Effector memory CD8-positive, alpha-beta T cell (primary cell): ENCODE data around the gene NR2F2.

Source experiments
- ATAC-seq: fragments of 150-1000 bp; cut with Tn5 transposase; replicated peaks from 2 replicates; pipeline ENCODE4 v1.10.0; 2021; ENCODE audit warnings: mild to moderate bottlenecking, moderate library complexity
- DNase-seq, 3 experiments: peaks; one replicate each; pipeline ENCODE4 v3.0.0; 2021
- H3K27ac Mint-ChIP-seq, 2 donors: one replicate each; pipeline ENCODE4 v1.8.0; 2022; ENCODE audit warnings: mild to moderate bottlenecking in 2 of 2, mixed read lengths in 2 of 2, moderate library complexity in 2 of 2
- H3K27me3 Mint-ChIP-seq, 2 donors: one replicate each; pipeline ENCODE4 v1.8.0; 2022; ENCODE audit warnings: mixed read lengths in 2 of 2
- H3K36me3 Mint-ChIP-seq: one replicate; pipeline ENCODE4 v1.8.0; 2022; ENCODE audit warnings: mild to moderate bottlenecking, moderate library complexity, mixed read lengths; ENCODE audit not compliant: insufficient read depth
- H3K4me1 Mint-ChIP-seq, 2 donors: one replicate each; pipeline ENCODE4 v1.8.0; 2022; ENCODE audit warnings: low read depth in 2 of 2, mixed read lengths in 2 of 2
- H3K4me3 Mint-ChIP-seq, 2 donors: one replicate each; pipeline ENCODE4 v1.8.0; 2022; ENCODE audit warnings: mild to moderate bottlenecking in 2 of 2, mixed read lengths in 2 of 2, moderate library complexity in 2 of 2
- H3K9me3 Mint-ChIP-seq, 2 donors: one replicate each; pipeline ENCODE4 v1.8.0; 2022; ENCODE audit warnings: mixed read lengths in 2 of 2

The NR2F2 gene

DNA sequence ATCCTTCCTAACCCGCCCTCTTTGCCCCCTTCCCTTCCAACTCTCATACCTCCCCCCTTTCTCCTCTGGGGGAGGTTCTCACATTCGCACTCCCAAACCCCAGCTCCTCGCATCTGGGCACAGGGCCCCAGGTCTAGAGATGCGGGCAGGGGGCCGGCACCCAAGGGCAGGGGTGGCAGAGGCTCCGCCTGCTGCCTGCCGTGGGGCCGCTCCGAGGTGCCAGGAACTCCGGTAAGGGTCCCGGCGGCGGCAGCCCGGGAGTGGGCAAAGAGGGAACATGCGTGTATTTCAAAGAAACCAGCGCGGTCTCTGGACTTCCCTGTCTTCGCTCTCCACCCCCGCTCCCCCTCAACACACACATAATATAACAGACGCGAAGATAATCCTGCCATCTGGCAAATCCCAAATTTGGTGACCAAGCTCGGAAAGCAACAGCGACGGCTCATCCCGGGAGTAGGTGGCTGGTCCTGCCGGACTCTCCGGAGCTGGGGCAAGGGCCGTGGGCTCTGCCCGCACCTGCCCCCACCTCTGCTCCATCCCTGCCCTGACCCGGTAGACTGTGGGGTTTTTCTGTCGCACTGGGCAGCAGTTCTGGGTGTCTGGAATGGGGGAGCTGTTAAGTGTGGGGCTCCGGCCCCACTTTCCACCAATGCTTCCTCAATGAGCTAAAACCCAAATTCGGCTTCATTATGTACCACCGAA lies 31.0 kb downstream of the NR2F2 start:
- Mint-ChIP-seq H3K27ac (no peak overlapping the region), H3K4me1 (peaks cover 11 to 17% of the 10 kb centered on the region in 2 donors), H3K27me3 (peaks cover 60 to 67% of the 10 kb centered on the region in 2 donors), H3K36me3 (peaks cover 29% of the 10 kb centered on the region), H3K4me3 (no peak overlapping the region), H3K9me3 (peaks cover 2 to 7% of the 10 kb centered on the region in 2 donors)
- ATAC-seq: no peak
- DNase-seq: no peak

- Mint-ChIP-seq H3K9me3 (peaks cover 2 to 7% of the 10 kb centered on the region in 2 donors), H3K36me3 (peaks cover 22% of the 10 kb centered on the region), H3K27me3 (peaks cover 64 to 67% of the 10 kb centered on the region in 2 donors), H3K4me3 (no peak overlapping the region), H3K27ac (no peak overlapping the region), H3K4me1 (peaks cover 8 to 11% of the 10 kb centered on the region in 2 donors)
- DNase-seq (no peak), ATAC-seq (no peak)
These were observed 31.7 kb downstream of the NR2F2 start for GRCh38 chr15:96362011-96362754.

GRCh38 chr15:96362755-96363651 lies 32.5 kb downstream of the NR2F2 start:
- Mint-ChIP-seq H3K4me3 (no peak overlapping the region), H3K4me1 (peaks cover 4 to 5% of the 10 kb centered on the region in 2 donors), H3K27ac (no peak overlapping the region), H3K36me3 (peaks cover 19% of the 10 kb centered on the region), H3K27me3 (peaks cover 64 to 75% of the 10 kb centered on the region in 2 donors), H3K9me3 (peaks cover 2 to 7% of the 10 kb centered on the region in 2 donors)
- DNase-seq: no peak
- ATAC-seq: no peak

DNA sequence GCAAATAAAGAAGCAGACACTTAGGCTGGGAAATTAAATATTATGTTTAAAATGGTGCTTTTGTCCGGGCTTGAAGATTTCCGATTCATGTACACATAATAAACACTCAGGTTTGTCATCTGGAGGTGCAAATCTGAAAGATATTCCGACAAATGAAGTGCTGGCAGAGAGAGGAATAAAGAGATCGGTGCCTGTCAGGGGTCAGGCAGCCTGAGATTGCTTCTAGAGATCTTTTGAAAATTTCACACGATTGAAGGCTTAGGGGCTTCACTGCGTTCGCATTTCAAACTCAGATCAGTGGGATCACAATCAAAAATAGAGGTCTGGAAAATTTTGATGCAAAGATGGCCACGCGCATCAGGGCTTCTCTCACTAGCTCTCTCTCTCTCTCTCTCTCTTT lies 33.2 kb downstream of the NR2F2 start:
- peaks cover 15% of the 10 kb centered on the region for H3K36me3 Mint-ChIP-seq
- no peak for ATAC-seq
- peaks cover 61 to 82% of the 10 kb centered on the region in 2 donors for H3K27me3 Mint-ChIP-seq
- H3K9me3 Mint-ChIP-seq: peaks cover 2 to 7% of the 10 kb centered on the region in 2 donors
- H3K4me3 Mint-ChIP-seq: no peak overlapping the region
- no peak overlapping the region for H3K27ac Mint-ChIP-seq
- DNase-seq: no peak
- no peaks in the 10 kb centered on the region for H3K4me1 Mint-ChIP-seq

DNA sequence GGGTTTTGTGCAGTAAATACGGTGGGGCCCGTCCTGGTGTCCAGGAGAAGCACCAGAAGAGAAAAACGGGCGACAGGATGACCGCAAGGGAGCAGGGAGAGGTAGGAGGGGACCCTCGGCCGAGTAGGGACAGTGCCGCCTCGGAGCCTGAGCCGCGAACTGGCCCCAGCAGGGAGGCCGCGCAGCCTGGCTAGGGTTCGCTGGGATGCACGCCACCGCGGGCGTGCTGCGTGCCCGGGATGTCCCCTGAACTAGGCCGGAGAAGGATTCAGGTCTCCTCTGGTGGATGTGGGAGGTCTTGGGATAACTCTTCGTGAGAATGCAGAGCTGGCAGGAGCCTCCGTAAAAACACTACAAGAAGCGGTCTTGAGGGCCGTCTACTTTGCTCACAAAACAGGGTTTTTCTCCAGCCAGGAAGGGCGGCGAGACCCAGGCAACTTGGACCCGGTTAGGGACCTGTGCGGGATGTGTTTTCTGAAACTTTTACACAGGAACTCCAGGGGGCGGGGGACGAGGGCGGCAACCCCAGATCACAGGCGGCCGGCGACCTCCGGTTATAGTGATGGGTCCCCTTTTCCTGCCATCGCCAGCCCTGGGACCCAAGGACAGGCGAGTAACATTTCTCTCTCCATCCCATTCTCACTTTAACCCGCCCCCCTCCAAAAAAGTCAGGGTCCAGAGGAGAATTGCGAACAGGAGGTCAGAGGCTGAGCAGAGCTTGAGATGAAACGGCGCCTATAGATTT lies 35.5 kb downstream of the NR2F2 start:
- no peak for DNase-seq
- Mint-ChIP-seq H3K27me3 (peaks cover 80 to 97% of the 10 kb centered on the region in 2 donors), H3K27ac (no peak overlapping the region)

GRCh38 chr15:96366526-96366877 lies 36.0 kb downstream of the NR2F2 start:
- Mint-ChIP-seq H3K9me3 (peaks cover 2 to 7% of the 10 kb centered on the region in 2 donors), H3K4me1 (no peaks in the 10 kb centered on the region)

More for the DNA sequence above, 35.5 kb downstream of the NR2F2 start:
- Mint-ChIP-seq H3K4me3 (peak overlapping the region in 1 of 2 donors; percentile 19), H3K9me3 (peaks cover 2 to 7% of the 10 kb centered on the region in 2 donors), H3K36me3 (peaks cover 10% of the 10 kb centered on the region), H3K4me1 (no peaks in the 10 kb centered on the region)
- no peak for ATAC-seq

GRCh38 chr15:96367311-96368200 lies 37.1 kb downstream of the NR2F2 start:
- Mint-ChIP-seq H3K36me3 (peaks cover 10% of the 10 kb centered on the region), H3K9me3 (peaks cover 0 to 2% of the 10 kb centered on the region in 2 donors), H3K27me3 (peaks cover 78 to 86% of the 10 kb centered on the region in 2 donors), H3K4me1 (no peaks in the 10 kb centered on the region), H3K27ac (no peak overlapping the region), H3K4me3 (no peak overlapping the region)
- no peak for DNase-seq
- no peak for ATAC-seq

More at GRCh38 chr15:96366526-96366877, 36.0 kb downstream of the NR2F2 start:
- no peak for DNase-seq
- Mint-ChIP-seq H3K27me3 (peaks cover 78 to 92% of the 10 kb centered on the region in 2 donors), H3K27ac (no peak overlapping the region), H3K36me3 (peaks cover 10% of the 10 kb centered on the region), H3K4me3 (no peak overlapping the region)
- ATAC-seq: no peak

- DNase-seq: no peak
- no peak for ATAC-seq
- H3K27me3 Mint-ChIP-seq: peaks cover 73 to 86% of the 10 kb centered on the region in 2 donors
- H3K36me3 Mint-ChIP-seq: peaks cover 5% of the 10 kb centered on the region
- no peaks in the 10 kb centered on the region for H3K9me3 Mint-ChIP-seq
- H3K4me1 Mint-ChIP-seq: no peaks in the 10 kb centered on the region
- no peak overlapping the region for H3K4me3 Mint-ChIP-seq
- H3K27ac Mint-ChIP-seq: no peak overlapping the region
These were observed 38.9 kb downstream of the NR2F2 start for GRCh38 chr15:96369351-96369750.

- H3K27ac Mint-ChIP-seq: no peak overlapping the region
- no peak overlapping the region for H3K4me3 Mint-ChIP-seq
- peaks cover 72 to 85% of the 10 kb centered on the region in 2 donors for H3K27me3 Mint-ChIP-seq
- H3K36me3 Mint-ChIP-seq: peaks cover 5% of the 10 kb centered on the region
- ATAC-seq (no peak), DNase-seq (no peak)
- H3K4me1 Mint-ChIP-seq: no peaks in the 10 kb centered on the region
- no peaks in the 10 kb centered on the region for H3K9me3 Mint-ChIP-seq
These were observed 39.5 kb downstream of the NR2F2 start for GRCh38 chr15:96369825-96370621.

DNA sequence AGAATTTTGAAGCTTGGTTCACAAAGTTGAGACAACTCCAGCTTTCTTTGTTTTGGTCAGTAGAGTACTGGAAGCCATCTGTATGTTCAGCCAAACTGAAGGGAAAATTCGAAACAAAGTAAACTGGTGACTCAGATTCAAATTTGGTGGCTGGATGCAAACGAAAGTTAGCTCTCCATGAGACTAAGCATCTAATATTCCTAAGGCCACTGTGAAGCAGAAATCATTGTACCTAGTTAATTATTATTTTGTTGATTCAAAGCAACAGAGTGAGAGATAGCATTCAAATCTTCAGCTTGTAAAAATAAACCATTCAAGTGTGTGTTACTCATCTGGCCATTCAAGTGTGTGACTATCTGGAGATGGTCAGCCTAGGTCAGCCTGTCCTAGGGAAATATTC lies 42.1 kb downstream of the NR2F2 start:
- H3K4me1 Mint-ChIP-seq: no peaks in the 10 kb centered on the region
- ATAC-seq (no peak), DNase-seq (no peak)
- no peak overlapping the region for H3K27ac Mint-ChIP-seq
- H3K4me3 Mint-ChIP-seq: no peak overlapping the region
- peaks cover 3% of the 10 kb centered on the region for H3K36me3 Mint-ChIP-seq
- no peaks in the 10 kb centered on the region for H3K9me3 Mint-ChIP-seq
- H3K27me3 Mint-ChIP-seq: peaks cover 56 to 60% of the 10 kb centered on the region in 2 donors

DNA sequence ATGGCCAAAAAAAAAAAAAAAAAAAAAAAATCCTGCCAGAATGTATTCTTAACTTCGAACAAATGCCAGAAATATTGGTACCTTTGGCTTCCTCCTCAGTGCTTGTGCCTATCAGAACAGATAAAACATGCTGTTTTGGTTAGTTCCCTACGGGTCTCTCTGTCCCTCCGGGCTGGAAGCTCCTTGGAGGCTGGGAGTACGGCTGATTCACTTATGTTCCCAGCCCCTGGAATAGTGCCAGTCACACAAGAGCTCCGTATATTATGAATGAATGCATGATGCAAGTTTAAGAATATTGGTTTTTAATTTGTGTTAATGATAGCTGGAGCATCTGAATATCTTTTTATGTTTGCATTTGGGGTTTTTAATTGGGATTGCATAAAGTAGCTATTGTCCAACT lies 44.0 kb downstream of the NR2F2 start:
- ATAC-seq (no peak), DNase-seq (no peak)
- Mint-ChIP-seq H3K36me3 (no peaks in the 10 kb centered on the region), H3K9me3 (no peaks in the 10 kb centered on the region), H3K4me3 (no peak overlapping the region), H3K27ac (no peak overlapping the region), H3K4me1 (no peaks in the 10 kb centered on the region), H3K27me3 (peaks cover 39 to 40% of the 10 kb centered on the region in 2 donors)
